A549 (cell line): ENCODE measurements around the gene CMTM4. TPM values are rescaled to one million over a fixed set of nuclear protein-coding genes. Genes with fewer than 3 reads are reported as not detected.

Source experiments
- ATAC-seq, 2 experiments: fragments of 200-7000 bp in 1 of 2; fragments of >200 bp in 1 of 2; cut with Nextera tagmentation in 1 of 2; cut with Tn5 transposase in 1 of 2; 3 replicates each; pipeline versions ENCODE4 v1.8.0 to v1.9.1; 2018 to 2020; ENCODE audit warnings: mild to moderate bottlenecking in 1 of 2, moderate library complexity in 1 of 2
- CTCF ChIA-PET: fragments of 300-600 bp; sonication (Branson Sonifier 250); formaldehyde crosslinking; extraction: SDS; loops from one replicate; lab custom pipeline; 2021; ENCODE audit warnings: antibody characterized with exemption, inconsistent platforms; lab: Yijun Ruan, JAX
- POLR2A ChIA-PET: fragments of 350-600 bp; formaldehyde crosslinking; extraction: SDS; loops from one replicate; lab custom pipeline; 2021; ENCODE audit warnings: antibody characterized with exemption, inconsistent platforms; lab: Yijun Ruan, JAX
- DNase-seq, 2 experiments: peaks; one replicate each; pipeline versions ENCODE4 v3.0.0 to v3.0.0-alpha.2; 2011 to 2016; ENCODE audit warnings: low read depth in 1 of 2, low spot score in 1 of 2
- FAIRE-seq: peaks from 2 replicates; lab custom pipeline; 2011; peaks lifted over from hg19 to GRCh38; lab: Jason Lieb, UNC
- H3K27ac ChIP-seq, 2 experiments: fragments of >200 bp; sonication (Bioruptor Twin); formaldehyde crosslinking; 3 replicates each; pipeline ENCODE4 v1.5.1; 2016 to 2017
- H3K4me1 ChIP-seq: fragments of >200 bp; sonication (Bioruptor Twin); formaldehyde crosslinking; 3 replicates; pipeline ENCODE4 v1.6.1; 2016
- H3K4me2 ChIP-seq: fragments of >200 bp; sonication (Bioruptor Twin); formaldehyde crosslinking; 3 replicates; pipeline ENCODE4 v1.6.1; 2016
- H3K4me3 ChIP-seq: fragments of >200 bp; sonication (Bioruptor Twin); formaldehyde crosslinking; 3 replicates; pipeline ENCODE4 v1.5.1; 2016
- H3K9me3 ChIP-seq: fragments of >200 bp; sonication (Bioruptor Twin); formaldehyde crosslinking; 3 replicates; pipeline ENCODE4 v1.6.1; 2016
- BHLHE40 ChIP-seq: IDR thresholded peaks from 2 replicates; pipeline ENCODE4 v1.6.1; 2012; ENCODE audit warnings: low read depth, low read length, inconsistent platforms
- CEBPB ChIP-seq, 2 experiments: fragments of >200 bp in 1 of 2; sonication (Bioruptor Twin) in 1 of 2; formaldehyde crosslinking in 1 of 2; IDR thresholded peaks; 2 replicates each; pipeline ENCODE4 v1.6.1; 2012 to 2016
- CHD4 ChIP-seq: fragments of 200-600 bp; sonication (generic); IDR thresholded peaks from 2 replicates; pipeline ENCODE4 v1.6.1; 2016; ENCODE audit warnings: antibody characterized with exemption, mild to moderate bottlenecking, borderline replicate concordance
- ELK1 ChIP-seq: fragments of 150-350 bp; IDR thresholded peaks from 2 replicates; pipeline ENCODE4 v1.6.1; 2014; ENCODE audit warnings: low read depth, mild to moderate bottlenecking, low read length
- EP300 ChIP-seq, 2 experiments: fragments of >200 bp; sonication (Bioruptor Twin); formaldehyde crosslinking; IDR thresholded peaks; 2 replicates in 1 of 2; 3 replicates in 1 of 2; pipeline ENCODE4 v1.6.1; 2016 to 2017
- HEYL ChIP-seq: fragments of 250-450 bp; sonication (Bioruptor Pico); IDR thresholded peaks from 2 replicates; pipeline ENCODE4 v1.8.0; 2021; ENCODE audit warnings: mild to moderate bottlenecking, moderate library complexity
- JUNB ChIP-seq: fragments of >200 bp; sonication (Bioruptor Twin); formaldehyde crosslinking; IDR thresholded peaks from 2 replicates; pipeline ENCODE4 v1.6.1; 2016
- KDM1A ChIP-seq: fragments of 200-600 bp; sonication (generic); IDR thresholded peaks from 2 replicates; pipeline ENCODE4 v1.6.1; 2016; ENCODE audit warnings: low read depth, mild to moderate bottlenecking
- KDM5A ChIP-seq: fragments of 200-600 bp; sonication (generic); IDR thresholded peaks from 2 replicates; pipeline ENCODE4 v1.6.1; 2016; ENCODE audit warnings: antibody characterized with exemption, mild to moderate bottlenecking
- MAFK ChIP-seq: fragments of 450-650 bp; IDR thresholded peaks from 2 replicates; pipeline ENCODE4 v1.6.1; 2014; ENCODE audit not compliant: partially characterized antibody
- MAX ChIP-seq: IDR thresholded peaks from 2 replicates; pipeline ENCODE4 v1.6.1; 2012
- MAZ ChIP-seq: fragments of 150-350 bp; IDR thresholded peaks from 2 replicates; pipeline ENCODE4 v1.6.1; 2014; ENCODE audit warnings: antibody characterized with exemption, low read depth, low read length, borderline replicate concordance
- NFE2L2 ChIP-seq: fragments of 150-350 bp; conservative IDR thresholded peaks from 2 replicates; pipeline ENCODE4 v1.6.1; 2014; ENCODE audit warnings: low read length
- NPAS2 ChIP-seq: fragments of 250-450 bp; sonication (Bioruptor Pico); IDR thresholded peaks from 2 replicates; pipeline ENCODE4 v1.8.0; 2022; ENCODE audit warnings: mild to moderate bottlenecking, moderate library complexity, borderline replicate concordance
- NR3C1 ChIP-seq: fragments of >200 bp; sonication (Bioruptor Twin); formaldehyde crosslinking; IDR thresholded peaks from 3 replicates; pipeline ENCODE4 v1.6.1; 2017
- PBX3 ChIP-seq: IDR thresholded peaks from 2 replicates; pipeline ENCODE4 v1.6.1; 2012
- RAD21 ChIP-seq, 2 experiments: fragments of >200 bp in 1 of 2; sonication (Bioruptor Twin) in 1 of 2; formaldehyde crosslinking in 1 of 2; IDR thresholded peaks in 1 of 2; conservative IDR thresholded peaks in 1 of 2; 2 replicates in 1 of 2; 3 replicates in 1 of 2; pipeline ENCODE4 v1.6.1; 2012 to 2018; ENCODE audit warnings: inconsistent platforms in 1 of 2
- ZSCAN20 ChIP-seq: fragments of 250-450 bp; sonication (Bioruptor Pico); IDR thresholded peaks from 2 replicates; pipeline ENCODE4 v1.8.0; 2022; ENCODE audit warnings: mild to moderate bottlenecking, moderate library complexity
- WGBS: methylation state at CpG from one replicate; pipeline ENCODE4 v1.1.6; 2017; ENCODE audit errors: missing lambda C conversion rate; 5-methylcytosine and 5-hydroxymethylcytosine counted together
- polyA plus RNA-seq, 4 experiments: library from polyadenylated mRNA; depleted of rRNA in 3 of 4; stranded (reverse); fragments of >200 nt; fragmentation: RNase III in 1 of 4; extraction: RNeasy Plus Mini Kit Qiagen cat#74134 plus additional on column Dnase treatment in 1 of 4; gene quantifications; 2 replicates in 3 of 4; 3 replicates in 1 of 4; pipeline ENCODE4 v1.2.3, GENCODE V29; 2011 to 2017

CMTM4 gene
- polyA plus RNA-seq, 2 of the 4 experiments (the other 2 are of a cell fraction) = 24.8 to 58.6 TPM

DNA sequence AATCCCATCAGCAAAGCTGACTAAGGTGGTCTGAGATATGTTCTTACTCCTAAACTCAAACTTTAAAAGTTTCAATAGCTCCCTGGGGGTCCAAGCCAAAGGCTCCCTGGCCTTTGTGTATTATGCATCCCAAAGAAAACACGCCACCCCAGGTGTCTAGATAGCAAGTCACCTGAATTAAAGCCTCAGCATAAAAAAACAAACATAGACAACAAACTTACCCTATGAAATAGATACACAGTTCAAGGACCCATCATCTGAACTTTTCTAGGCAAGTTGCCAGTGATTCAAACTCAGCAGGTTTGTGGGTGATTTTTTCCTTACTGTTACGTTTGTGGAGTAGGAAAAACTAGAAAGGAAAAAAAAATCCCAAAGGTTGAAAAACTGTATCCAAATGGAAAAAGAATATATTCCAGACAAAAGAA is 79.5 kb downstream of the CMTM4 start:
- no peak overlapping the region for H3K4me2 ChIP-seq
- TF ChIP-seq ZSCAN20 (CRISPR knock-in tag) (no peak), NR3C1 (no peak), RAD21 (conservative IDR thresholded peaks at IDR 0.05 in 1 of 2, IDR thresholded peaks at IDR 0.05 in 1 of 2) (no peak), KDM5A (no peak), HEYL (no peak), CHD4 (no peak), BHLHE40 (no peak), MAX (no peak), NPAS2 (CRISPR knock-in tag) (no peak)
- ChIA-PET CTCF (interaction anchor here (0.7 to 2.6 kb wide), 6 partner anchors 8 to 261 kb away, joined by 3 to 20 read pairs (median 4); no protein-coding TSS in a partner anchor), POLR2A (no interaction called here)
- 84% methylated on average over 2 of the region's 2 CpGs for WGBS
- FAIRE-seq (no peak), DNase-seq (no peak), ATAC-seq (no peak)
- H3K4me3 ChIP-seq = no peak overlapping the region
- no peaks in the 10 kb centered on the region for H3K9me3 ChIP-seq
- H3K4me1 ChIP-seq = peaks cover 24% of the 10 kb centered on the region
- no peak overlapping the region for H3K27ac ChIP-seq

DNA sequence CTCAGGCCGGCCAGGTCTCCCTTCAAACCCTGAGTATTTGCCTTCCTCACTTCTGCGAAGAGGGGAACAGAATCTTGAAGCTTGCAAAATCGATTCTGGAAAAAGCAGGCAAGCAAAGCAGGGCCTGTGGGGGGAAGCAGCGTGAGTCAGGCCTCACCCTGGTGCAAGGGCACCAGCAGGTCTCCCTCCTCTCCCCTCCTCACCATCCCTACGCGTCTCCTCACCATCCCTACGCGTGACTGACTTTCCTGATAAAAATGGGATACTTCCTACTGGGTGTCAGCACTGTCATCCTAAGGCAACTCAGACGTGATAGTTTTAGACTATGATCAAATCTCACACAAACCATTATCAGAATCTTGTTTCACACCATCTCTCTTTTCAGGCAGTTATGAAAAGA is 80.0 kb downstream of the CMTM4 start:
- WGBS = 83% methylated on average over 9 of the region's 9 CpGs
- Histone ChIP-seq H3K4me3 (no peak overlapping the region), H3K27ac (no peak overlapping the region), H3K4me2 (no peak overlapping the region), H3K4me1 (peaks cover 24% of the 10 kb centered on the region), H3K9me3 (no peaks in the 10 kb centered on the region)
- no peak for ATAC-seq
- ChIA-PET CTCF (interaction anchor here (0.7 to 1.2 kb wide), 2 partner anchors 34 to 261 kb away, joined by 3 to 5 read pairs; no protein-coding TSS in a partner anchor), POLR2A (no interaction called here)
- TF ChIP-seq MAZ = no peak
- no peak for TF ChIP-seq NFE2L2
- no peak for TF ChIP-seq CEBPB (IDR thresholded peaks at IDR 0.05)
- no peak for FAIRE-seq
- no peak for DNase-seq

- FAIRE-seq = no peak
These were observed 80.4 kb downstream of the CMTM4 start for GRCh38 chr16:66616169-66616568.

More at GRCh38 chr16:66616169-66616568, 80.4 kb downstream of the CMTM4 start:
- no peak for ATAC-seq
- H3K4me3 ChIP-seq = no peak overlapping the region
- H3K4me1 ChIP-seq = peaks cover 24% of the 10 kb centered on the region
- no peak overlapping the region for H3K4me2 ChIP-seq
- no peak overlapping the region for H3K27ac ChIP-seq
- no peak for DNase-seq
- WGBS = 89% methylated on average over 4 of the region's 4 CpGs
- H3K9me3 ChIP-seq = no peaks in the 10 kb centered on the region
- TF ChIP-seq PBX3 = no peak
- no peak for TF ChIP-seq EP300 (IDR thresholded peaks at IDR 0.05)
- TF ChIP-seq JUNB = no peak
- TF ChIP-seq MAFK = no peak
- no peak for TF ChIP-seq KDM1A
- TF ChIP-seq NR3C1 = no peak
- no peak for TF ChIP-seq ELK1
- TF ChIP-seq, all 56 proteins: peak for 0
- POLR2A ChIA-PET = no interaction called here
- CTCF ChIA-PET = no interaction called here
